Activated naive CD4-positive, alpha-beta T cell treated with anti-CD3 and anti-CD28 coated beads for 36 hours (primary cell): ENCODE results near the gene OR2AT4. TPM values are rescaled to one million over a fixed set of nuclear protein-coding genes. Genes with fewer than 3 reads are reported as not detected.
"Not testable (repeated sequence)": the region's sequence is repeated elsewhere in the genome, so short reads cannot be mapped to it uniquely, and the experiment has no call there.

Experiments
- CTCF ChIA-PET: fragments of 350-600 bp; sonication (Branson Sonifier 250); formaldehyde crosslinking; loops from one replicate; lab custom pipeline; 2021; ENCODE audit warnings: antibody characterized with exemption; lab: Charles Lee
- DNase-seq: peaks from one replicate; pipeline ENCODE4 v3.0.0-alpha.2; 2020
- H3K27ac Mint-ChIP-seq: one replicate; pipeline ENCODE4 v1.8.0; 2021; ENCODE audit warnings: mild to moderate bottlenecking, mixed read lengths
- H3K27me3 Mint-ChIP-seq: one replicate; pipeline ENCODE4 v1.8.0; 2021; ENCODE audit warnings: low read depth, mixed read lengths
- H3K36me3 Mint-ChIP-seq: one replicate; pipeline ENCODE4 v1.8.0; 2021; ENCODE audit warnings: low read depth, mixed read lengths
- H3K4me1 Mint-ChIP-seq: one replicate; pipeline ENCODE4 v1.8.0; 2021; ENCODE audit warnings: low read depth, mixed read lengths
- H3K4me3 Mint-ChIP-seq: one replicate; pipeline ENCODE4 v1.8.0; 2021; ENCODE audit warnings: mild to moderate bottlenecking, moderate library complexity, mixed read lengths
- H3K9me3 Mint-ChIP-seq: one replicate; pipeline ENCODE4 v1.8.0; 2021; ENCODE audit warnings: mixed read lengths
- intact Hi-C: fragments of 100-400 bp; cut with micrococcal nuclease; formaldehyde crosslinking; loops from one replicate; pipeline ENCODE4 v1.15.1; 2023
- total RNA-seq, 2 experiments: library from RNA; stranded (reverse); gene quantifications; one replicate each; pipeline ENCODE4 v1.2.3, GENCODE V29; 2021

OR2AT4 gene
- total RNA-seq, 2 experiments from 2014 or later: not detected

DNA sequence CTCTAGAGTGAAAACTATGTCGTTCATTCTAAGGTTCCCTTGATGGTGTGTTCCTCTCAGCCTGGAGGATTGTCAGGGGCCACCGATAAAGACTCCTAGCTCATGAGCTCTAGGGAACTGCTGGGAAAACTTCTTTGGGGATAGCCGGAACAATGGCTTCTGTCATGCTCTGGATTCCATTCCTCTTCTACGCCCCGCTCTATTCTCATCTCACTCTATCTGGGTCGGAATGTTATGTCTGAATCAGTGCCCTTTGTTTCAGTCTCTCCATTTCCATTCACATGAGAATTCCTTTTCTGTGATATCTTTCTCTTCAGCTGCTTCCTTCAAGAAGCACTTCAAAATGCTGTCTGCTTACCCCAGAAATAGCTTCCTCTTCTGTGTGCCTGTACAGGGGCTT lies 37.3 kb upstream of the OR2AT4 start:
- intact Hi-C loops: no loop called here
- Mint-ChIP-seq H3K9me3 (no peaks in the 10 kb centered on the region), H3K27me3 (peaks cover 12% of the 10 kb centered on the region), H3K4me1 (no peaks in the 10 kb centered on the region), H3K27ac (no peak overlapping the region), H3K36me3 (no peaks in the 10 kb centered on the region), H3K4me3 (no peak overlapping the region)
- DNase-seq: no peak
- CTCF ChIA-PET: interaction anchor here (0.6 to 16.1 kb wide), 7 partner anchors 9 to 433 kb away, joined by 3 to 430 read pairs (median 7); partner anchors contain the start of gene SLCO2B1

DNA sequence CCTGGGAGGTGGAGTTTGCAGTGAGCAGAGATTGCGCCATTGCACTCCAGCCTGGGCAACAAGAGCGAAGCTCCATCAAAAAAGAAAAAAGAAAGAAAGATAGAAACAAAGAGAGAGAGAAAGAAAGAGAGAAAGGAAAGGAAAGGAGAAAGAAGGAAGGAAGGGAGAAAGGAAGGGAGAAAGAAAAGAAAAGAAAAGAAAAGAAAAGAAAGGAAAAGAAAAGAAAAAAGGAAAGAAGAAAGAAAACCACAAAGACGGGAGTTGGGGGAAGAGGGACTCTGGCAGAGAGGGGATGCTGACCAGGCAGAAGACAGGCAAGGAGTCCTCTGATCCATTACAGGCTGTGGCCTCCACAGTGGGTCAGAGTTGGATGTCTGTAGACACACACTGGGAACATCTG lies 35.4 kb upstream of the OR2AT4 start:
- no peaks in the 10 kb centered on the region for H3K4me1 Mint-ChIP-seq
- intact Hi-C loops: no loop called here
- H3K27me3 Mint-ChIP-seq: peaks cover 17% of the 10 kb centered on the region
- no peaks in the 10 kb centered on the region for H3K36me3 Mint-ChIP-seq
- no peak overlapping the region for H3K4me3 Mint-ChIP-seq
- H3K27ac Mint-ChIP-seq: no peak overlapping the region
- DNase-seq: no peak
- no peaks in the 10 kb centered on the region for H3K9me3 Mint-ChIP-seq
- CTCF ChIA-PET: interaction anchor here (8.2 to 16.1 kb wide), 2 partner anchors 11 to 69 kb away, joined by 46 to 430 read pairs; no protein-coding TSS in a partner anchor

DNA sequence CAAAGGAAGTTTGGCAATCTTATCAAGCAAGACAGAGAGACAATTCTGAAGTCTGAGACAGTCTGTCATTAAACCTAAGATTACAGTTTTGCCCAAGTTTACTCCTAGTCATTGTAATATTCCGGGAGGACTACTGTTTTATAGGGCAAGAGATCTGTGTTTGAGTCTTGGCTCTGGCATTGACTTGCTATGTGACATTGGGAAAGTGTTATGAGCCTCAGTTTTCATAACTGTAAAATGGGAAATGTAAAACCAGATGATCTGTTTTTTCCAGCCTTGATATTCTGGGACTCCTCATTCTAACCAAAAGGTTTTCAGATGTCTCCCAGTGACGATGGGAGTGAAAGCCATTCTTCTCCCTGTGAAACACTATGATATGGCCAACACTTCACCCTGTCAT lies 29.9 kb upstream of the OR2AT4 start:
- CTCF ChIA-PET: no interaction called here
- Mint-ChIP-seq H3K4me3 (no peak overlapping the region), H3K27ac (no peak overlapping the region), H3K27me3 (peaks cover 20% of the 10 kb centered on the region), H3K4me1 (no peaks in the 10 kb centered on the region), H3K36me3 (no peaks in the 10 kb centered on the region), H3K9me3 (no peaks in the 10 kb centered on the region)
- intact Hi-C loops: no loop called here
- DNase-seq: no peak

DNA sequence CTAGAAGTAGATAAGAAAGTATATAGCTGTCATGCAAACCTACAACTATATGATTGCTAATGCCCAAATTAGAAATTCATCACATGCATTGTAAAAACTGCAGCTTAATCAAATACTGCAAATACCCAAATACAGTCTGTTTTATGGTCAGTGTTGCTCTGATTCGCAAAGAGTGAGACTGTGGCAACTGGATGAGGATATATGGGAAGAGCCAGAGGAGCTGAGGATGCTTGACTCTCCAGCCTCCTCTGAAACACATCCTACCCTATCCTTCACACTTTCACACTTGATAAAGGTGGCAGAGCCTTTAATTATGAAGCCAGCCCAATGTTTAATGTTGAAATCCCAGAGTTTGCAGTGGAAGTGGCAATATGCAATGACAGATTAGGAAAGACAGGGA lies 21.9 kb upstream of the OR2AT4 start:
- H3K27ac Mint-ChIP-seq: no peak overlapping the region
- H3K4me3 Mint-ChIP-seq: no peak overlapping the region
- intact Hi-C loops: no loop called here
- H3K27me3 Mint-ChIP-seq: peaks cover 21% of the 10 kb centered on the region
- H3K9me3 Mint-ChIP-seq: peaks cover 12% of the 10 kb centered on the region
- no peaks in the 10 kb centered on the region for H3K4me1 Mint-ChIP-seq
- CTCF ChIA-PET: no interaction called here
- H3K36me3 Mint-ChIP-seq: peaks cover 4% of the 10 kb centered on the region
- DNase-seq: no peak

DNA sequence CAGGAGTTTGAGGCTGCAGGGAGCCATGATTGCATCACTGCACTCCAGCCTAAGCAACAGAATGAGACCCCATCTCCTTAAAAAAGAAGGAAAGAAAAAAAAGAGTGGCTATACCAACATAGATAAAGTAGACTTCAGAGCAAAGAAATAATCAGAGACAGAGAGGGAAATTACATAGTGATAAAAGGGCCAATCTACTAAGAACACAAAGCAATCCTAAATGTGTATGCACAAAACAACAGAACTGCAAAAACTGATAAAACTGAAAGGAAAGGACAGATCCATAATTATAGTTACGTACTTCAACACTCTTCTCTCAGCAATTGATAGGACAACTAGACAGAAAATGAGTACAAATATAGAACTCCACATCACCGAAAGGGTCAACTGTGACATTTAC lies 17.8 kb upstream of the OR2AT4 start:
- Mint-ChIP-seq H3K9me3 (peaks cover 12% of the 10 kb centered on the region), H3K4me1 (no peaks in the 10 kb centered on the region), H3K27me3 (peaks cover 19% of the 10 kb centered on the region), H3K27ac (no peak overlapping the region), H3K36me3 (peaks cover 4% of the 10 kb centered on the region), H3K4me3 (no peak overlapping the region)
- intact Hi-C loops: no loop called here
- CTCF ChIA-PET: no interaction called here
- no peak for DNase-seq

DNA sequence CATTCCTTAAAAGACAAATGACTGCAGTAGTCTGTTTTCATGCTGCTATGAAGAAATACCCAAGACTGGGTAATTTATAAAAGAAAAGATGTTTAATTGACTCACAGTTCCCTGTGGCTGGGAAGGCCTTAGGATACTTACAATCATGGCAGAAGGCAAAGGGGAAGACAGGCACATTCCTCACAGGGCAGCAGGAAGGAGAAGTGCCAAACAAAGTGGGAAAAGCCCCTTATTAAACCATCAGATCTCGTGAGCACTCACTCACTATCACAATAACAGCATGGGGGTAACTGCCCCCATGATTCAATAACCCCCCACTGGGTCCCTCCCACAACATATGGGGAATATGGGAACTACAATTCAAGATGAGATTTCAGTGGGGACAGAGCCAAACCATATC lies 16.4 kb upstream of the OR2AT4 start:
- peaks cover 6% of the 10 kb centered on the region for H3K9me3 Mint-ChIP-seq
- H3K36me3 Mint-ChIP-seq: peaks cover 1% of the 10 kb centered on the region
- H3K4me1 Mint-ChIP-seq: no peaks in the 10 kb centered on the region
- no peak overlapping the region for H3K27ac Mint-ChIP-seq
- no peak overlapping the region for H3K4me3 Mint-ChIP-seq
- CTCF ChIA-PET: no interaction called here
- H3K27me3 Mint-ChIP-seq: peaks cover 8% of the 10 kb centered on the region
- no peak for DNase-seq
- intact Hi-C loops: no loop called here

DNA sequence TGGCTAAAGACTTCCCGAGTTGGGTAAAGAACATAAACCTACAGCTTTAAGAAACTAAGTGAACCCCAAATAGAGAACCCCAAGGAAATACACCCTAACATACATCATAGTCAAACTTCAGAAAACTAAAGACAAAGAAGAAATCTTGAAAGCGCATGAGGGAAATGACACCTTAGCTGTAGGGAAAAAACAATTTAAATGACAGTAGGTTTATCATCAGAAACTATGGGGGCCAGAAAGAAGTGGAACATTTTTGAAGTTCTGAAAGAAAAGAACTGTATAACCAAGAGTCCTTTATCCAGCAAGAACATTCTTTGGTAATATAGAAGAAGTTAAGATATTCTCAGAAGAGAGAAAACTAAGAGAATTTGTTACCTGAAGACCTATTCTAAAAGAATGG lies 15.5 kb upstream of the OR2AT4 start:
- intact Hi-C loops: no loop called here
- Mint-ChIP-seq H3K9me3 (peaks cover 6% of the 10 kb centered on the region), H3K4me1 (no peaks in the 10 kb centered on the region), H3K4me3 (no peak overlapping the region), H3K36me3 (peaks cover 1% of the 10 kb centered on the region), H3K27ac (no peak overlapping the region), H3K27me3 (peaks cover 4% of the 10 kb centered on the region)
- DNase-seq: no peak
- CTCF ChIA-PET: no interaction called here

DNA sequence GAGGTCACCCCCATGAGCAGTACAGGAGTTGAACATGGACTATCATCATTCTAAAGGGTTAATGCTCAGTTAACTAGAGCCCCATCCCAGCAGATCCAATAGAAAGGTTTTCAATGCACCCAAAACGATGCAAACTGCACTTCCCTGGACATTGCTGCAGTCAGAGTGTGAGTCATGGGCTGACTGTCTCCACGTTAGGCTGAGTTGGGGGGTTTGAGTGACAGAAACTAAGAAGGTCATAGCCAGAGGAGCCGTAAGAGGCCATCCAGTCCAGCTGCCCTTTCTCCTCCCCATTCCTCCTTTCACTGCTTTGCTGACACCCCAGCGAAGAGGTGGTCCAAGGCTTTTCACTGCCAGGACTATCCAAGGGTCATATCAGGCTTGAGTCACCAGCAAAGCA lies 10.5 kb upstream of the OR2AT4 start:
- CTCF ChIA-PET: no interaction called here
- DNase-seq: no peak
- peaks cover 9% of the 10 kb centered on the region for H3K4me1 Mint-ChIP-seq
- H3K9me3 Mint-ChIP-seq: peaks cover 1% of the 10 kb centered on the region
- H3K27ac Mint-ChIP-seq: no peak overlapping the region
- intact Hi-C loops: no loop called here
- H3K27me3 Mint-ChIP-seq: peaks cover 16% of the 10 kb centered on the region
- H3K36me3 Mint-ChIP-seq: no peaks in the 10 kb centered on the region
- H3K4me3 Mint-ChIP-seq: no peak overlapping the region

DNA sequence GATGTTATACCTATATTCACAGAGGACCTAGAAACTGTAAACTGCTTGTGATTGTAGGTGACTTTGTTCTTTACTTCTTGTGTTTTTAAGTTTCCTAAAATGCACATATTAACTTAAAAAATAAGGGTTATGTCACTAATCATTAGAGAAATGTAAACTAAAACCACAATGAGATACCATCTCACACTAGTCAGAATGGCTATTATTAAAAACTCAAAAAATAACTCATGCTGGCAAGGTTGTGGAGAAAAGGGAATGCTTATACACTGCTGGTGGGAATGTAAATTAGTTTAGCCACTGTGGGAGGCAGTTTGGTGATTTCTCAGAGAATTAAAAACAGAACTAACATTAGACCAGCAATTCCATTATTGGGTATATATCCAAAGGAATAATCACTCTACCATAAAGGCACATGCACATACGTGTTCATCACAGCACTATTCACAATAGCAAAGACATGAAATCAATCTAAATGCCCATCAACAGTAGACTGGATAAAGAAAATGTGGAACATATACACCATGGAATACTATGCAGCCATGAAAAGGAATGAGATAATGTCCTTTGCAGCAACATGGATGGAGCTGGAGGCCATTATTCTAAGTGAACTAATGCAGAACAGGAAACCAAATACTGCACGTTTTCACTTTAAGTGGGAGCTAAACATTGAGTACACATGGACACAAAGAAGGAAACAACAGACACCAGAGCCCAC lies 9.4 kb upstream of the OR2AT4 start:
- H3K27me3 Mint-ChIP-seq: peaks cover 19% of the 10 kb centered on the region
- H3K4me3 Mint-ChIP-seq, H3K27ac Mint-ChIP-seq, intact Hi-C loops, H3K36me3 Mint-ChIP-seq, H3K9me3 Mint-ChIP-seq, DNase-seq, H3K4me1 Mint-ChIP-seq: not testable (repeated sequence)
- CTCF ChIA-PET: interaction anchor here (1.5 kb wide), 1 partner anchor 35 kb away, joined by 3 read pairs; no protein-coding TSS in a partner anchor

DNA sequence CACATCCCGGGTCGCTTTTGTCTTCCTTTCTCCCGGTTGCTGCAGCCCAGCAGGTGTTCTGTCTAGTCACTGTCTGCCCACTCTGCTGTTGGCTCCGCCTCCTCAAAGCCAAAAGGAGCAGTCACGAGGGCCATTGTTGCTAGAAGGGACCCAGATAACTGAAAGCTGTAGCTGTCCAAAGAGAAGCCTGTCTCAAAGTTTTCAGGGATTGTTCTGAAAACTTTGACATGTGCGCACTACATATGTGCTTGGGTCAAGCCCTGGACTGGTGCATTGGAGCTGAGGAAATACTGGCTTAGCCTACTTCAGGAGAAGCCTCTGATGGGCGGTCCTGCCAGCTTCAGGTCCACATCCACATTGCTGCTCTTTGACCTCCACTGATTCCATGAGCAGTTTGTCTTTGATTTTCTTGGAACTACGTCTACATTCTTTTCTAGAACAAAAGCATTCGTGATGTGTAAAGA lies 8.8 kb upstream of the OR2AT4 start:
- CTCF ChIA-PET: interaction anchor here (1.5 kb wide), 1 partner anchor 35 kb away, joined by 3 read pairs; no protein-coding TSS in a partner anchor
- Mint-ChIP-seq H3K27ac (no peak overlapping the region), H3K4me1 (peaks cover 12% of the 10 kb centered on the region), H3K9me3 (peaks cover 1% of the 10 kb centered on the region), H3K36me3 (no peaks in the 10 kb centered on the region), H3K4me3 (no peak overlapping the region), H3K27me3 (peaks cover 23% of the 10 kb centered on the region)
- intact Hi-C loops: no loop called here
- DNase-seq: no peak

DNA sequence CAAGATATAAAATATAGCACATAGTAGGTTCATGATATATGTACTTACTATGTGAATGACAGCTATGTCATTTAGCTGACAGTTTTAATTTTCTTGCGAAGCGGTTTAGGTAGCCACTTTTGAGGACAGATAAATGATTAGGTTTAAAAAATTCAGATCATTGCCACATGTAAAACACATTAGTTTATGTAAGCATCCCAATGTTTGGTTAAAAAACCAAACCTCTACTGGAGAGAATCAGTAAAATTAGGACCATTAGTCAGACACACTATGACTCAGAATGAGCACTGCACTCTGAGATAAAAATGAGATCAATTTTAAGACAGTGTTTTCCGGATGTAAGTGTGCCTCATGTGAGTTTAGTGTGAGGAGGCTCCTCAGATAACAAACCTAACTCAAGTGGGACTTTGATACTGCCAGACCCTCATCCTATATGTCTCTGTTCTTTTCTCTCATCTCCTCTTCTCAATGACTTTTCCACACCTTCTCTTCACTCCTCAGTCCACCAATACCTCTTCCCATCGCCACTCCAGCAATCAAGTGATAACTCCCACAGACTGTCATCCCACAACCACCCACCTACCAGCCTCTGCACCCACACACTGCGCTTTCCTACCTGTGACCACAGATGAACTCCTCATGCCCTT lies 6.8 kb upstream of the OR2AT4 start:
- Mint-ChIP-seq H3K36me3 (no peaks in the 10 kb centered on the region), H3K9me3 (peaks cover 1% of the 10 kb centered on the region), H3K27me3 (peaks cover 29% of the 10 kb centered on the region), H3K4me3 (no peak overlapping the region), H3K4me1 (peaks cover 16% of the 10 kb centered on the region), H3K27ac (no peak overlapping the region)
- intact Hi-C loops: no loop called here
- CTCF ChIA-PET: interaction anchor here (0.8 kb wide), 2 partner anchors 13 to 71 kb away, joined by 3 to 4 read pairs; no protein-coding TSS in a partner anchor
- DNase-seq: no peak

DNA sequence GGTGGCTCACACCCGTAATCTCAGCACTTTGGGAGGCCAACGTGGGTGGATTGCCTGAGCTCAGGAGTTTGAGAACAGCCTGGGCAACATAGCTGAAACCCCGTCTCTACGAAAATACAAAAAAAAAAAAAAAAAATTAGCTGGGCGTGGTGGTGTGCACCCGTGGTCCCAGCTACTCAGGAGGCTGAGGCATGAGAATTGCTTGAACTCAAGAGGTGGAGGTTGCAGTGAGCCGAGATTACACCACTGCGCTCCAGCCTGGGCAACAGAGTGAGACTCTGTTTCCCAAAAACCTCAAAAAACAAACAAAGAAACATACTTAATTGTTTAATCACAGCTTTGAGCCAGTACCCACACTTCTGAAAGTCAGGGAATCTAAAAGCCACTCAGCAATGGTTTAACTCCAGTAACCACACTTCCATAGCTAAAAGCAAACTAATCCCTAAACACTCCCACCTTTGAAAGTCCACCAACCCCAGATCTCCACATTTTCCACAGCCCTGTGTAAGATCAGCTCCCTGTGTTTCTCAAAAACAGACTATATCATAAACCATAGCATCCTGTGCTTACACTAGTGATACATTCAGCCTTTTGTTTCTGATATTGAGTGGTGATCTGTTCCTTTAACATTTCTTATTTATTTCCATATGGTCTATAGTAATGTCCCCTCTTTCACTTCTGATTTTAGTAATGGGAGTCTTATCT lies 4.9 kb upstream of the OR2AT4 start:
- no peak for DNase-seq
- Mint-ChIP-seq H3K9me3 (peaks cover 1% of the 10 kb centered on the region), H3K4me3 (no peak overlapping the region), H3K36me3 (no peaks in the 10 kb centered on the region), H3K27ac (no peak overlapping the region), H3K4me1 (peaks cover 16% of the 10 kb centered on the region), H3K27me3 (peaks cover 38% of the 10 kb centered on the region)
- CTCF ChIA-PET: interaction anchor here (0.6 to 1.6 kb wide), 3 partner anchors 102 to 508 kb away, joined by 3 read pairs; no protein-coding TSS in a partner anchor
- intact Hi-C loops: loop anchor here (2.0 kb wide), 1 partner anchor 41 kb away; no protein-coding TSS in a partner anchor
